Ishikawa (cell line): Measurements from ENCODE around the gene TNFRSF19.

Source experiments
- CEBPB ChIP-seq: IDR thresholded peaks from 2 replicates; pipeline ENCODE4 v1.6.1; 2012
- CREB1 ChIP-seq: IDR thresholded peaks from 2 replicates; pipeline ENCODE4 v1.6.1; 2012; ENCODE audit warnings: low read depth
- EGR1 ChIP-seq: IDR thresholded peaks from 2 replicates; pipeline ENCODE4 v1.6.1; 2012
- EP300 ChIP-seq: IDR thresholded peaks from 2 replicates; pipeline ENCODE4 v1.6.1; 2012; ENCODE audit warnings: borderline replicate concordance
- FOXM1 ChIP-seq: IDR thresholded peaks from 2 replicates; pipeline ENCODE4 v1.6.1; 2012; ENCODE audit warnings: low read depth, borderline replicate concordance
- NFIC ChIP-seq: IDR thresholded peaks from 2 replicates; pipeline ENCODE4 v1.6.1; 2012
- RAD21 ChIP-seq: IDR thresholded peaks from 2 replicates; pipeline ENCODE4 v1.6.1; 2012; ENCODE audit warnings: low read depth
- REST ChIP-seq: IDR thresholded peaks from 2 replicates; pipeline ENCODE4 v1.6.1; 2012; ENCODE audit warnings: low read depth, mild to moderate bottlenecking
- TAF1 ChIP-seq: IDR thresholded peaks from 2 replicates; pipeline ENCODE4 v1.6.1; 2012; ENCODE audit warnings: low read depth, mild to moderate bottlenecking
- TCF12 ChIP-seq: IDR thresholded peaks from 2 replicates; pipeline ENCODE4 v1.6.1; 2012; ENCODE audit warnings: low read depth
- TEAD4 ChIP-seq: IDR thresholded peaks from 2 replicates; pipeline ENCODE4 v1.6.1; 2012
- USF1 ChIP-seq: IDR thresholded peaks from 2 replicates; pipeline ENCODE4 v1.6.1; 2012
- YY1 ChIP-seq: IDR thresholded peaks from 2 replicates; pipeline ENCODE4 v1.6.1; 2012; ENCODE audit warnings: low read depth
- ZBTB7A ChIP-seq: IDR thresholded peaks from 2 replicates; pipeline ENCODE4 v1.6.1; 2012; ENCODE audit warnings: low read depth
- TF ChIP-seq, protein P1 (sequence below): IDR thresholded peaks from 2 replicates; pipeline ENCODE4 v1.6.1; 2012

The TNFRSF19 gene

GRCh38 chr13:23644527-23645138, 74.4 kb downstream of the TNFRSF19 start:
- TF ChIP-seq NFIC (no peak), USF1 (no peak), ZBTB7A (no peak), TEAD4 (no peak), RAD21 (no peak), YY1 (no peak), CEBPB (no peak), TCF12 (no peak), EGR1 (no peak), EP300 (no peak), FOXM1 (no peak), TAF1 (no peak)
- TF ChIP-seq, protein P1, sequence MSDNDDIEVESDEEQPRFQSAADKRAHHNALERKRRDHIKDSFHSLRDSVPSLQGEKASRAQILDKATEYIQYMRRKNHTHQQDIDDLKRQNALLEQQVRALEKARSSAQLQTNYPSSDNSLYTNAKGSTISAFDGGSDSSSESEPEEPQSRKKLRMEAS: no peak

- TF ChIP-seq USF1 (no peak), FOXM1 (no peak), TEAD4 (no peak), RAD21 (no peak), ZBTB7A (no peak), EP300 (no peak), REST (no peak), YY1 (no peak), TCF12 (no peak), NFIC (no peak), TAF1 (no peak), CREB1 (no peak), EGR1 (no peak)
- TF ChIP-seq, protein P1: no peak
Measured at GRCh38 chr13:23645851-23646250, 75.6 kb downstream of the TNFRSF19 start.

GRCh38 chr13:23651439-23651838, 81.2 kb downstream of the TNFRSF19 start:
- TF ChIP-seq CEBPB: no peak

- no peak for TF ChIP-seq RAD21
- no peak for TF ChIP-seq TEAD4
- TF ChIP-seq NFIC: no peak
- no peak for TF ChIP-seq REST
- TF ChIP-seq CREB1: no peak
- TF ChIP-seq, protein P1: no peak
- TF ChIP-seq FOXM1: no peak
- no peak for TF ChIP-seq TCF12
- no peak for TF ChIP-seq EGR1
- TF ChIP-seq USF1: no peak
- TF ChIP-seq EP300: no peak
- no peak for TF ChIP-seq CEBPB
- TF ChIP-seq TAF1: no peak
- no peak for TF ChIP-seq YY1
- TF ChIP-seq ZBTB7A: no peak
Measured at GRCh38 chr13:23651887-23652286, 81.7 kb downstream of the TNFRSF19 start.

DNA sequence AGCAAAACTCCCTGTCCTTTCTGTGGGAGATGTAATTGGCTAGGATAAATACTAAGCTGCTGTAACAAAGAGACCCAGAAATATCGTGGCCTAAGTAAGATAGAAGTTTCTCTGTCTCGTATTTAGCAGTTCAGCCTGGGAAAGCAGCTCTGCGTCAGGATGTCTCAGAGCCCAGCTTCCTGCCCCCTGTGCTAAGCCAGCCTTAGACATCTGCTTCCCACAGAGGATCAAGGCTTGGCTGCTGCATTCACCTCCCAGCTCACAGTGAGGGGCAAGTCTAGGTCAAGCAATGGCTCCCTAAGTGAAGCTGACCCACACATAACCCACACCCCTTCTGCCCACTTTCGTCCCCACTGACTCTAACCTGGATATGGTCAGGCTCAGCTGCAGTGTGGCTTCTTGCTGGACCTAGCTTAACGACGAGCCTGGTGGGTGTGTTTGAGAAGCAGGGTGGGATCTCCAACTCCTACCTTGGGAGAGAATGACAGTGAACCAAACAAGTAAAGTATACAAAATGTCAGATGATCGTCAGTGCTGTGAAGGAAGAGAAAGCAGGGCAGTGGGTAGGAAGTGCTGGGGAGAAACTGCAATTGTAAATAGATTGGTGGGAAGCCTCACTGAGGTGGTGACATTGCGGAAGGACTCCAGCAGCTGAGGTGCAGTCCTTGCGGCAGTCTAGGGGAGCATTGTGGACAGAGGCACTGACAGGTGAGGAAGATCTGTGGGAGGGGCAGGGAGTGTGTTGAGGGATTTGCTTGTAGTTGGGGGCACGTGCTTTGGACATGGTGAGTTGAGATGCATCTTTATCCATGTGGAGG, 82.9 kb downstream of the TNFRSF19 start:
- TF ChIP-seq REST (no peak), FOXM1 (no peak), TEAD4 (no peak), TAF1 (no peak), CEBPB (no peak), EGR1 (no peak), EP300 (no peak), RAD21 (no peak), YY1 (no peak), TCF12 (no peak), USF1 (no peak), ZBTB7A (no peak), CREB1 (no peak)
- TF ChIP-seq, protein P1: no peak
